ENCODE data around the gene QPCTL. TPM values are rescaled to one million over a fixed set of nuclear protein-coding genes. Genes with fewer than 3 reads are reported as not detected.

QPCTL gene
- total and polyA plus RNA-seq, 2 of the 13 experiments (the other 11 are each of a cell fraction or from before 2014, with no cell fraction given) = 16.0 to 19.1 TPM

- no peak for TF ChIP-seq ZNF597 (CRISPR knock-in tag; IDR thresholded peaks at IDR 0.05)
- TF ChIP-seq MTERF4 (CRISPR knock-in tag; IDR thresholded peaks at IDR 0.05) = no peak
- TF ChIP-seq GMEB1 (CRISPR knock-in tag; IDR thresholded peaks at IDR 0.05; ENCODE audit: borderline replicate concordance) = peak; percentile 88
- TF ChIP-seq ZNF883 (CRISPR knock-in tag; IDR thresholded peaks at IDR 0.05; ENCODE audit: not compliant biosample characterization) = no peak
- peak; percentile 90 for TF ChIP-seq SUZ12 (IDR thresholded peaks at IDR 0.05; ENCODE audit: low read depth, low read length)
- TF ChIP-seq ZSCAN21 (CRISPR knock-in tag; IDR thresholded peaks at IDR 0.05; ENCODE audit: borderline replicate concordance) = no peak
- TF ChIP-seq TFE3 (CRISPR knock-in tag; IDR thresholded peaks at IDR 0.05) = no peak
- no peak for TF ChIP-seq ZNF614 (CRISPR knock-in tag; IDR thresholded peaks at IDR 0.05; ENCODE audit: borderline replicate concordance)
- TF ChIP-seq IKZF1 (IDR thresholded peaks at IDR 0.05) = no peak
- no peak for TF ChIP-seq STAT5B (CRISPR knock-in tag; IDR thresholded peaks at IDR 0.05)
- no peak for TF ChIP-seq ZNF674 (CRISPR knock-in tag; IDR thresholded peaks at IDR 0.05; ENCODE audit: low read depth)
- no peak for TF ChIP-seq ZNF337 (CRISPR knock-in tag; IDR thresholded peaks at IDR 0.05; ENCODE audit: borderline replicate concordance, low read depth)
- no peak for TF ChIP-seq ZNF512B (CRISPR knock-in tag; IDR thresholded peaks at IDR 0.05; ENCODE audit: borderline replicate concordance)
- peak; percentile 63; the same call in 1 of the 2 replicates for TF ChIP-seq ZNF510 (CRISPR knock-in tag; IDR thresholded peaks at IDR 0.05; ENCODE audit: low read depth)
- peak; percentile 55 for TF ChIP-seq CBX1 (IDR thresholded peaks at IDR 0.05; ENCODE audit: low read depth)
- 0 out of 2 replicates have a peak, but pooled peaks have one; percentile 27 for TF ChIP-seq JUND (CRISPR knock-in tag; IDR thresholded peaks at IDR 0.05)
- no peak for TF ChIP-seq MAFF (IDR thresholded peaks at IDR 0.05; ENCODE audit: low read depth, low read length)
- TF ChIP-seq ATF7 (IDR thresholded peaks at IDR 0.05) = no peak
- 0 out of 2 replicates have a peak, but pooled peaks have one; percentile 34 for TF ChIP-seq ATF7 (CRISPR knock-in tag; IDR thresholded peaks at IDR 0.05)
- TF ChIP-seq CCAR2 (optimal IDR thresholded peaks at IDR 0.05; ENCODE audit: low read depth, low read length) = no peak
- no peak for TF ChIP-seq ZBTB1 (CRISPR knock-in tag; IDR thresholded peaks at IDR 0.05; ENCODE audit: borderline replicate concordance)
- TF ChIP-seq SMARCE1 (IDR thresholded peaks at IDR 0.05; ENCODE audit: borderline replicate concordance) = no peak
Observed at GRCh38 chr19:45730368-45731288, 38.2 kb downstream of the QPCTL start, which contains the start of gene FBXO46 (continued).
